HCT116 (cell line): Measurements from ENCODE around the gene PHF8. TPM values are rescaled to one million over a fixed set of nuclear protein-coding genes. Genes with fewer than 3 reads are reported as not detected.

Source experiments
- ATAC-seq: fragments of 200-7000 bp; cut with Tn5 transposase; 2 replicates; pipeline ENCODE4 v1.9.1; 2020; ENCODE audit warnings: mild to moderate bottlenecking, moderate library complexity
- Bru-seq: library from RNA; stranded (reverse); fragments of 400-500 nt; gene quantifications from one replicate; lab custom pipeline; 2021; lab: Mats Ljungman, UMichigan
- BruChase-seq, 2 experiments: library from RNA; stranded (reverse); fragments of 400-500 nt; gene quantifications; one replicate each; lab custom pipeline; 2021; lab: Mats Ljungman, UMichigan
- BruUV-seq: library from RNA; stranded (reverse); fragments of 400-500 nt; replicated peaks from 2 replicates; lab custom pipeline; 2021; lab: Mats Ljungman, UMichigan
- CTCF ChIA-PET: fragments of 300-600 bp; sonication (Branson Sonifier 250); formaldehyde crosslinking; loops from one replicate; lab custom pipeline; 2021; ENCODE audit warnings: antibody characterized with exemption; lab: Charles Lee
- POLR2A ChIA-PET: fragments of 300-600, 350-600 bp; sonication (Branson Sonifier 250); formaldehyde crosslinking; loops from one replicate; lab custom pipeline; 2021; ENCODE audit warnings: antibody characterized with exemption; lab: Charles Lee
- RAD21 ChIA-PET, 2 experiments: fragments of 300-600 bp; sonication (Branson Sonifier 250); formaldehyde crosslinking; loops; one replicate each; lab custom pipeline; 2023; ENCODE audit warnings: low total read pairs in 2 of 2; ENCODE audit not compliant: uncharacterized antibody in 2 of 2, unreplicated experiment in 2 of 2, low non-redundant PET in 1 of 2; lab: Charles Lee
- DNase-seq: peaks from one replicate; pipeline ENCODE4 v3.0.0-alpha.2; 2010; ENCODE audit warnings: low read depth, low spot score
- H2AFZ ChIP-seq: fragments of 200-600 bp; shearing (Covaris generic), sonication (generic); 2 replicates; pipeline ENCODE4 v1.6.1; 2017; ENCODE audit warnings: low read depth, mixed run types, mixed read lengths, antibody characterized with exemption, low read length; ENCODE audit not compliant: poor library complexity, severe bottlenecking
- H3K27ac ChIP-seq: 2 replicates; pipeline ENCODE4 v1.5.1; 2012; ENCODE audit warnings: low read depth, low read length
- H3K27me3 ChIP-seq: fragments of 200-600 bp; sonication (generic); 2 replicates; pipeline ENCODE4 v1.6.1; 2016; ENCODE audit warnings: mixed run types, low read length, mixed read lengths; ENCODE audit not compliant: insufficient read depth
- H3K36me3 ChIP-seq, 2 experiments: fragments of 200-500 bp in 1 of 2; fragments of 200-600 bp in 1 of 2; sonication (Bioruptor generic) in 1 of 2; sonication (generic) in 1 of 2; 2 replicates each; pipeline versions ENCODE4 v1.5.1 to v1.6.1; 2014 to 2016; ENCODE audit warnings: low read length in 2 of 2, inconsistent platforms in 1 of 2, mixed read lengths in 1 of 2, mixed run types in 1 of 2; ENCODE audit not compliant: insufficient read depth in 2 of 2, control insufficient read depth in 1 of 2
- H3K4me1 ChIP-seq, 2 experiments: fragments of 200-600 bp in 1 of 2; sonication (generic) in 1 of 2; 2 replicates each; pipeline versions ENCODE4 v1.5.1 to v1.6.1; 2012 to 2017; ENCODE audit warnings: low read length in 2 of 2, inconsistent platforms in 1 of 2, mild to moderate bottlenecking in 1 of 2, mixed read lengths in 1 of 2, mixed run types in 1 of 2, moderate library complexity in 1 of 2; ENCODE audit not compliant: insufficient read depth in 2 of 2, control insufficient read depth in 1 of 2
- H3K4me2 ChIP-seq: fragments of 200-600 bp; sonication (generic); 2 replicates; pipeline ENCODE4 v1.6.1; 2017; ENCODE audit warnings: mixed run types, low read length, mixed read lengths
- H3K4me3 ChIP-seq, 2 experiments: fragments of 200-600 bp in 1 of 2; sonication (generic) in 1 of 2; replicated peaks in 1 of 2; 2 replicates each; pipeline ENCODE4 v1.5.1; 2011 to 2016; ENCODE audit warnings: low read length in 2 of 2, control low read depth in 1 of 2, low read depth in 1 of 2, mild to moderate bottlenecking in 1 of 2, mixed read lengths in 1 of 2, mixed run types in 1 of 2
- H3K79me2 ChIP-seq: fragments of 200-600 bp; sonication (generic); 2 replicates; pipeline ENCODE4 v1.6.1; 2017; ENCODE audit warnings: mild to moderate bottlenecking, mixed run types, low read length, moderate library complexity, mixed read lengths; ENCODE audit not compliant: insufficient read depth
- H3K9ac ChIP-seq: fragments of 200-600 bp; sonication (generic); 2 replicates; pipeline ENCODE4 v1.6.1; 2016; ENCODE audit warnings: low read length, mixed read lengths
- H3K9me2 ChIP-seq: fragments of 200-600 bp; sonication (generic), shearing (Covaris generic); 2 replicates; pipeline ENCODE4 v1.6.1; 2017; ENCODE audit warnings: mixed run types, mild to moderate bottlenecking, moderate library complexity; ENCODE audit not compliant: insufficient read depth
- H3K9me3 ChIP-seq, 2 experiments: fragments of 200-500 bp in 1 of 2; fragments of 200-600 bp in 1 of 2; sonication (Bioruptor generic) in 1 of 2; sonication (generic) in 1 of 2; 2 replicates each; pipeline ENCODE4 v1.6.1; 2014 to 2017; ENCODE audit warnings: low read length in 2 of 2, mixed read lengths in 2 of 2, inconsistent platforms in 1 of 2, low read depth in 1 of 2, mild to moderate bottlenecking in 1 of 2, mixed run types in 1 of 2, moderate library complexity in 1 of 2; ENCODE audit not compliant: control insufficient read depth in 1 of 2, insufficient read depth in 1 of 2
- H4K20me1 ChIP-seq: fragments of 200-600 bp; sonication (generic), shearing (Covaris generic); 2 replicates; pipeline ENCODE4 v1.6.1; 2017; ENCODE audit warnings: mixed run types, mild to moderate bottlenecking, moderate library complexity; ENCODE audit not compliant: insufficient read depth
- EZH2phosphoT487 ChIP-seq: fragments of 200-600 bp; IDR thresholded peaks from 2 replicates; pipeline ENCODE4 v1.6.1; 2018; ENCODE audit warnings: antibody characterized with exemption, borderline replicate concordance
- POLR2AphosphoS5 ChIP-seq: IDR thresholded peaks from 2 replicates; pipeline ENCODE4 v1.6.1; 2011; ENCODE audit warnings: mild to moderate bottlenecking, low read depth, low read length, moderate library complexity
- YY1 ChIP-seq: IDR thresholded peaks from 2 replicates; pipeline ENCODE4 v1.6.1; 2011; ENCODE audit warnings: low read length, low read depth, moderate library complexity, mild to moderate bottlenecking; ENCODE audit not compliant: insufficient replicate concordance; ENCODE audit errors: extremely low read depth
- ZBTB33 ChIP-seq: IDR thresholded peaks from 2 replicates; pipeline ENCODE4 v1.6.1; 2011; ENCODE audit warnings: mild to moderate bottlenecking, low read length, moderate library complexity; ENCODE audit not compliant: insufficient replicate concordance; ENCODE audit errors: extremely low read depth
- ZFX ChIP-seq: fragments of 450-650 bp; IDR thresholded peaks from 2 replicates; pipeline ENCODE4 v1.6.1; 2017
- intact Hi-C: fragments of 100-400 bp; cut with micrococcal nuclease; formaldehyde crosslinking; loops from 2 replicates; pipeline ENCODE4 v1.10.0; 2022
- long read RNA-seq: library from polyadenylated mRNA; unstranded; transcript quantifications from one replicate; pipeline ENCODE4 v2.0.0, GENCODE V29; 2021; ENCODE audit not compliant: unreplicated experiment
- polyA plus RNA-seq: library from polyadenylated mRNA; unstranded; fragments of >200 nt; gene quantifications from 2 replicates; pipeline ENCODE4 v1.2.1, GENCODE V29; 2012; ENCODE audit warnings: missing spikeins
- total RNA-seq: library from RNA; stranded (reverse); gene quantifications from one replicate; pipeline ENCODE4 v1.2.1, GENCODE V29; 2021; ENCODE audit not compliant: unreplicated experiment

Gene PHF8
- total RNA-seq (28.0 TPM), Bru-seq, nascent RNA (percentile 58 among the genes with signal in this experiment), BruChase-seq, experiment 1, labeled RNA remaining after a 6-hour chase (percentile 75 among the genes with signal in this experiment), BruChase-seq, experiment 2, labeled RNA remaining after a 2-hour chase (percentile 65 among the genes with signal in this experiment)
- polyA plus RNA-seq: 15.3 and 16.7 TPM in 2 replicates
- long read RNA-seq, partial matches to known transcripts: 0 of 10 reads
- long read RNA-seq, other reads (novel, unspliced or antisense): 10 of 10 reads

GRCh38 chrX:54044126-54044876, at the start of gene PHF8:
Gene PHF8 (minus strand): TSS chrX:54044473. CDS start chrX:54042728, 1,745 bp downstream.
- Histone ChIP-seq H2AFZ (no peak within 1 kb of the TSS), H3K27ac (peak within 1 kb of the TSS; percentile 92), H3K9me3 (no peaks in the 10 kb centered on the region), H3K79me2 (peaks cover 7% of the 10 kb centered on the region), H3K4me1 (peaks cover 8 to 20% of the 10 kb centered on the region in 2 experiments), H3K27me3 (no peaks in the 10 kb centered on the region), H3K4me2 (peak within 1 kb of the TSS; percentile 88), H3K4me3 (peak within 1 kb of the TSS; percentile 71 to 74), H3K9me2 (no peaks in the 10 kb centered on the region), H3K9ac (peak within 1 kb of the TSS; percentile 80), H4K20me1 (no peaks in the 10 kb centered on the region), H3K36me3 (peaks cover 0 to 3% of the 10 kb centered on the region in 2 experiments; a peak in 2 of 4 replicates)
- ATAC-seq: peak; percentile 84
- peak; percentile 88 for DNase-seq
- POLR2A ChIA-PET: no interaction called here
- no TSS peak for BruUV-seq
- CTCF ChIA-PET: interaction anchor here (1.4 kb wide), 1 partner anchor 22 kb away, joined by 3 read pairs; no protein-coding TSS in a partner anchor
- RAD21 ChIA-PET: no interaction called here
- intact Hi-C loops: loop anchor here (5.0 kb wide), 1 partner anchor 138 kb away; the partner anchor contains the start of gene FAM120C
- TF ChIP-seq ZBTB33 (peak; percentile 65), POLR2AphosphoS5 (peak; percentile 76; the same call in 1 of the 2 replicates), YY1 (peak; percentile 92), ZFX (peak; percentile 99), EZH2phosphoT487 (no peak)
- TF ChIP-seq, all 23 proteins: peak for 4
